Measurements from ENCODE around the gene SEMA5A. TPM values are rescaled to one million over a fixed set of nuclear protein-coding genes. Genes with fewer than 3 reads are reported as not detected.

Gene SEMA5A
- polyA plus RNA-seq, 3 donors, result not detected

- no peak overlapping the region for H2AFZ ChIP-seq (ENCODE audit: insufficient read depth, low read depth, low read length, poor library complexity, severe bottlenecking)
- H4K20me1 ChIP-seq (ENCODE audit: insufficient read depth, low read length), result no peaks in the 10 kb centered on the region
Measured at GRCh38 chr5:9363449-9363848, 182.4 kb downstream of the SEMA5A start.

GRCh38 chr5:9363026-9363425 is 182.8 kb downstream of the SEMA5A start:
- H3K9me3 ChIP-seq (replicated peaks in 1 of 2; ENCODE audit: control insufficient read depth in 1 of 2, insufficient read depth in 1 of 2, low read length in 2 of 2), result no peaks in the 10 kb centered on the region
- no peak overlapping the region for H3K4me3 Mint-ChIP-seq
- H3K4me2 ChIP-seq (replicated peaks; ENCODE audit: extremely low read depth, low read length, poor library complexity, severe bottlenecking), result no peak overlapping the region
- H4K20me1 ChIP-seq (ENCODE audit: insufficient read depth, low read length), result no peaks in the 10 kb centered on the region
- peaks cover 0 to 5% (median 0%) of the 10 kb centered on the region in 7 donors for H3K9me3 Mint-ChIP-seq
- no peak overlapping the region for H2AFZ ChIP-seq (ENCODE audit: insufficient read depth, low read depth, low read length, poor library complexity, severe bottlenecking)
- no peaks in the 10 kb centered on the region for H3K27me3 ChIP-seq (ENCODE audit: control insufficient read depth in 2 of 2, insufficient read depth in 2 of 2, low read length in 2 of 2)
- H3K36me3 Mint-ChIP-seq, result no peaks in the 10 kb centered on the region
- no peak overlapping the region for H3K27ac Mint-ChIP-seq
- peaks cover 0 to 2% (median 2%) of the 10 kb centered on the region in 3 donors for H3K27me3 Mint-ChIP-seq (ENCODE audit: low read depth in 3 of 3)
- intact Hi-C loops (cut with micrococcal nuclease), result no loop called here
- DNase-seq, result no peak
- no peak overlapping the region for H3K4me3 ChIP-seq (replicated peaks in 1 of 3; ENCODE audit: low read depth in 2 of 3, low read length in 3 of 3)
- H3K4me1 ChIP-seq (ENCODE audit: control insufficient read depth in 1 of 2, insufficient read depth in 2 of 2, low read length in 2 of 2), result no peaks in the 10 kb centered on the region
- H3K79me2 ChIP-seq (ENCODE audit: insufficient read depth, low read length), result no peaks in the 10 kb centered on the region
- TF ChIP-seq CTCF (IDR thresholded peaks at IDR 0.05), result no peak
- WGBS (ENCODE audit: insufficient coverage), result no CpG with 5 or more reads among the region's 2 CpGs
- H3K27ac ChIP-seq (ENCODE audit: low read depth in 1 of 2, low read length in 2 of 2), result no peak overlapping the region
- H3K36me3 ChIP-seq (replicated peaks in 1 of 2; ENCODE audit: control insufficient read depth in 1 of 2, insufficient read depth in 2 of 2, low read length in 2 of 2), result no peaks in the 10 kb centered on the region
- H3K9ac ChIP-seq (ENCODE audit: insufficient read depth, low read length, poor library complexity, severe bottlenecking), result no peak overlapping the region
- no peaks in the 10 kb centered on the region for H3K4me1 Mint-ChIP-seq

More at GRCh38 chr5:9363449-9363848, 182.4 kb downstream of the SEMA5A start:
- Histone ChIP-seq H3K4me3 (replicated peaks in 1 of 3; ENCODE audit: low read depth in 2 of 3, low read length in 3 of 3) (no peak overlapping the region), H3K36me3 (replicated peaks in 1 of 2; ENCODE audit: control insufficient read depth in 1 of 2, insufficient read depth in 2 of 2, low read length in 2 of 2) (no peaks in the 10 kb centered on the region), H3K27ac (ENCODE audit: low read depth in 1 of 2, low read length in 2 of 2) (no peak overlapping the region), H3K4me1 (ENCODE audit: control insufficient read depth in 1 of 2, insufficient read depth in 2 of 2, low read length in 2 of 2) (no peaks in the 10 kb centered on the region), H3K4me2 (replicated peaks; ENCODE audit: extremely low read depth, low read length, poor library complexity, severe bottlenecking) (no peak overlapping the region), H3K79me2 (ENCODE audit: insufficient read depth, low read length) (no peaks in the 10 kb centered on the region), H3K9me3 (replicated peaks in 1 of 2; ENCODE audit: control insufficient read depth in 1 of 2, insufficient read depth in 1 of 2, low read length in 2 of 2) (no peaks in the 10 kb centered on the region), H3K27me3 (ENCODE audit: control insufficient read depth in 2 of 2, insufficient read depth in 2 of 2, low read length in 2 of 2) (no peaks in the 10 kb centered on the region), H3K9ac (ENCODE audit: insufficient read depth, low read length, poor library complexity, severe bottlenecking) (no peak overlapping the region)
- WGBS (ENCODE audit: insufficient coverage), result 40% methylated on average over 1 of the region's 2 CpGs
- intact Hi-C loops (cut with micrococcal nuclease), result no loop called here
- no peak for TF ChIP-seq CTCF (IDR thresholded peaks at IDR 0.05)
- H3K9me3 Mint-ChIP-seq, result peaks cover 0 to 5% (median 0%) of the 10 kb centered on the region in 7 donors
- no peak for DNase-seq
- H3K27me3 Mint-ChIP-seq (ENCODE audit: low read depth in 3 of 3), result peaks cover 0 to 2% (median 2%) of the 10 kb centered on the region in 3 donors
- H3K4me3 Mint-ChIP-seq, result no peak overlapping the region
- no peaks in the 10 kb centered on the region for H3K36me3 Mint-ChIP-seq
- no peak overlapping the region for H3K27ac Mint-ChIP-seq
- H3K4me1 Mint-ChIP-seq, result no peaks in the 10 kb centered on the region
